SKM-1 (cell line): ENCODE measurements around the gene LRWD1.
"Not testable (repeated sequence)": the region's sequence is repeated elsewhere in the genome, so short reads cannot be mapped to it uniquely, and the experiment has no call there.

Source experiments
- DNase-seq: peaks from one replicate; lab custom pipeline; 2025; ENCODE audit not compliant: unreplicated experiment; lab: John Stamatoyannopoulos, UW

The LRWD1 gene

GRCh38 chr7:102494026-102494425 is 29.2 kb downstream of the LRWD1 start:
- DNase-seq = not testable (repeated sequence)

- not testable (repeated sequence) for DNase-seq
These were observed 29.8 kb downstream of the LRWD1 start for GRCh38 chr7:102494473-102495149.

DNA sequence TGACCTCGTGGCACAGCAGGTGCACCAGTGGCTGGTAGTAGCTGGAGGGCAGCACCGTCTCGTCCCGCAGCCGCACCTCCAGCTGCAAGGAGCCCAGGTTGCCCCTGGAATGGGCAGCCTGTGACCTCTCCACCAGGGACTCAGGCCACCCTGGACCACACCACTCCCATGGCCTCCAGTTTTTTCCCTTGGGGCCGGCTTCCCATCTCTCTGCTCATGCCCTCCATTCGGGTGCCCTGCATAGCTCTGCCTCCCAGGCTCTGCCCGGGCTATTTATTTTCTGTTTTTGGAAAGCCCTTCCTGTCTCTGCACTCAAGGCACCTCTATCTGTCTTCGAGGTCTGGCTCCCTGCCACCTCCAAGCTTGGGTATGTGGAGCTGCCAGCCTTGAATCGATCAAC is 32.1 kb downstream of the LRWD1 start:
- not testable (repeated sequence) for DNase-seq

- DNase-seq = not testable (repeated sequence)
These were observed 32.5 kb downstream of the LRWD1 start for GRCh38 chr7:102497308-102497707.

GRCh38 chr7:102498321-102498720 is 33.5 kb downstream of the LRWD1 start:
- not testable (repeated sequence) for DNase-seq

GRCh38 chr7:102503141-102503540 is 38.4 kb downstream of the LRWD1 start:
- not testable (repeated sequence) for DNase-seq

DNA sequence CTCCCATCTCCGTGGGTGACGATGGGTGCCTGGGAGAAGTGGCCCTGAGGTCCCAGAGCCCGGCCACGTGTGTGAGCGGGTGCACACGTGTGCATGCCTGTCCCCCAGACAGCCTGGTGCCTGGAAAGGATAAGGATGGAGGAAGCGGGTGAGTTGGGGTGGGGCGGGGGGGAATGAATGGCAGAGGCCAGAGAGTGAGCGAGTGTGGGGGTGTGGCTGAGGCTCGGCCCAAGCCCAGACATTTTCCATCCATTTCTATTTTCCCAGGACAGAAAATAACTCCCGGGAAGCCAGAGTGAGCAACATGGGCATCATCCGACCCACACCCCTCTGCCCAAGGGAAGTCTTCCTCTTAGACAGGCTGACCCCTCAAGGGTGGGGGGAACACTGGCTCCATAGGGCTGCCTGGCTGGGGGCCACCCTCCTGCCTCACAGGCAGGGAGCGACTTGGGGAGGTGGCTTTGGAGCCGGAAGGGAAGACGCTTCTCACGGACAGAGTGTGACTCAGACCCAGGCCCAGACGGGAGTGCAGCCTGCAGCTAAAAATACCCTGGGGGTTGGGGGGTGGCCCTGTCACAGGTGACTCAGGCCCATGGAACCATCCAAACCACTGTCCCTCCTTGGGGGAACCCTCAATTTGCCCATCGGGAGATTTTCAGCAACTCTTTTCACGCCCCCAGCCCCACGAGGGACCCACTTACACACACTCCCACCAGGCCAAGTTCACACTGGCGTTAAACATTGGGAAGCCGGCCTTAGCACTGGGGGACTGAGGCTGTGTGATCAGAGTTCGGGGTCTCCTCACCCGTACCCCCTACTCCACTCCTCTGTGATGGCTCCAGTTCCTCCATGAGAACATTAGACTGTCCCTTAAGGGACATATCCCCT is 40.8 kb downstream of the LRWD1 start:
- not testable (repeated sequence) for DNase-seq

GRCh38 chr7:102507410-102508088 is 42.8 kb downstream of the LRWD1 start:
- DNase-seq = not testable (repeated sequence)

GRCh38 chr7:102510575-102510974 is 45.8 kb downstream of the LRWD1 start:
- not testable (repeated sequence) for DNase-seq

DNA sequence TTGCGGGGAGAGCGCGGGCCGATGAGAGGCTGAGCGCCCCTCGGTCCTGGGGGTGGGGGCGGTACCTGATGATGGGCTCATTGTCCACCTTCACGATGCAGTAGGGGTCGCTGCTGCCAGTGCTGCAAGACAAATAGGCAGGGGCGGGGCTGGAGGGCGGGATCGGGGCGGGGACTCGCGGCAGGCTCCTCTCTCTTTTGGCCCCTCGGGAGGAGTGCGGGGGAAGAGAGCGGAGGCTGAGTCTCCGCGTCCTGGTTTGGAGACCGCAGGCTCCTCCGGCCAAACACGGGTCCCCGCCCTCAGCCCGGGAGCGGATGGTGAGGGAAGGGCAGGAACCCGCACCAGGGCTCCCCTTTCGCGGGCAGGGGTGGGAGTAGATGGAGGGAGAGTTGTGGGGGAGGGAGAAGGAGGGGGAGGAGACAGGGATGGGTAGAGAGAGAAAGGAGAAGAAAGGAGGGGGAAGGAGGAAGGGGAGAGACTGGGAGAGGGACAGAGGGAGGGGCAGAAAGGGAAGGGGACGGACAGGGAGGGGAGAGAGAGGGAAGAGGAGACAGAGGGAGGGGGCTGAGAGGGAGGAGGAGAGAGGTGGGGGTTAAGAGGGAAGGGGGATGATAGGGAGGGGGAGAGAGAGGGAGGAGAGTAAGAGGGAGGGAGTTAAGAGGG is 47.2 kb downstream of the LRWD1 start:
- DNase-seq = not testable (repeated sequence)

GRCh38 chr7:102512642-102513221 is 47.9 kb downstream of the LRWD1 start:
- DNase-seq = not testable (repeated sequence)

DNA sequence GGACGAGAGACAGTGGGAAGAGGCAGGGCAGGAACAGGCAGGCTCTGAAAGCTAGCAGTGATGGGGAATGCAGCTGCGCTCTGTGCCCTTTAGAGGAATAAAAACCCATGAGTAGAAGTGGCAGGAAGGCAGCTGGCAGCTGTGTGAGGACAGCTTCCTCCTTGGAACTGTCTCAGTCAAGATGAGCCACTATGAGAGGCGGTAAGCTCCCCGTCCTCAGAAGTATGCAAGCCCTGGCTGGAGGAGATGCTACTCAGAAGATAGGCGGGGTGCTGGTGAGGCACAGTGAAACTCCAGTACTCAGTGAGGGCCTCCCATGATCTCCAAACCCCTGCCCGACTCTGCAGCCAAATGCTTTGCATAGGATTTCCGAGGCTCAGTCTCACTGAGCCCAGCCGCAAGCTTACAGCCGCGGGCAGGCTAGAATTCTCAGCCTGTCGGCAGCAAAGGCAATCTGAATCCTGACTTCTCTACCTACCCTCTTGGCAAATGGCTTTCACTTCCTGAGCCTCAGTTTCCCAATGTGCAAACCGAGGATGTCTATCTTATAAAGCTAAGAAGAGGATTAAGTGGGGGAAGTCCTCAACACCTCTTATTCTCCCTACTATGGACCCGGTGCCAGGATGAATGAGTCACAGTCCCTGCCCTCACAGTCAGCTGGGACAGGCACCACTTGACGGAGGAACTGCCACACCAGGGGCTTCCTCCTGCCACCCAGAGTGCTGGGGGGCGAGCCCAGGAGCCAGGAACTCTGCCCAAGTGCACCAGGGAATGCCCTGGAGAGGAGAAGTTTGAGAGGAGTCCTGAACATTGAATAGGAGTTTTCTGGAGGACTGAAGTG is 50.3 kb downstream of the LRWD1 start:
- not testable (repeated sequence) for DNase-seq

GRCh38 chr7:102515889-102516288 is 51.1 kb downstream of the LRWD1 start:
- not testable (repeated sequence) for DNase-seq

DNA sequence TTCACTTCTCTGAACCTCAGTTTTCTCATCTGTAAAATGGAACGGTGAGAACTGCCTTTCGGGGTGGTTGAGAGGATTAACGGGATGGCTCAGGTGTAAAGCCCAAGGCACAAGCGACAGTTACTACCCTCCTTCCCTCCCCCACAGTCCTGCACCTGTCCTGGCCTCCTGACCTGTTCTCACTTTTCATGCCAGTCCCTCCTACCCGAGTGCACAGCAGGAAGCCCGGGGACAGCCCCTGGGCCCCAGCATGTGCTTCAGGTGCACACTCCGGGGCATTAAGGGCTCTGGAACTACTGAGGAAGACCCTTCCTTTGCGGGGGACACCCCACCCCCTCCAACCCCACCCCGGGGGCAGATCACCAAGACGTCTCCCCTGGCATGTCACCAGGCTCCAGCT is 52.2 kb downstream of the LRWD1 start:
- not testable (repeated sequence) for DNase-seq

DNA sequence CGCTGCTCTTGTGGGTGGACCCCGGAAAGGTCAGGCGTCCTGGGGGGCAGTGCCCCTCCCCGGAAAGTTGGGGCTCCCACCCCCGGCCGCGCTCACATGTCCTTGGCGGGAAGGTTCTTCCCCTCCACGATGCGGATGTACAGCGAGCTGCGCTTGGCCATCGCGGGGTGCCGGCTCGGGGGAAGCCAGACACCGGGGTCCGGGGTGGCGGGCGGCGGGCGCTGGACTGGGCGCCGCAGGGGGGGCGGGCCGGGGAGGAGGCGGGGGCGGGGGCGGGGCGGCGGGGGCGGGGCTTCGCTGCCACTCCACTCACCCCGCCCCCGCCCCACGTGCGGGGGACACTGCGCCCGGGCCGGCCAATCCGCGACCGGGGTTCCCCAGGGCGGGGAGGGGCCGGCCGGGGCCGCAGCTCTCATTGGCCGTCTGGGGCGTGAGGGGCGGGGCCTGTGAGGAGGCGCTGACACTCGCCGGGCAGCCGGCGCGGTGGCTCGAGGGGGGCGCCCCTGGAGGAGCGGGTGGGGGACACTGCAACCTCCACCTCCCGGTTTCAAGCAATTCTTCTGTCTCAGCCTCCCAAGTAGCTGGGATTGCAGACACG is 52.9 kb downstream of the LRWD1 start, which contains the start of gene RASA4B:
RASA4B (minus strand) TSS at position 228 of the 598 bp plus-strand sequence; CDS start at position 161, 67 bp downstream.
- not testable (repeated sequence) for DNase-seq

- DNase-seq = not testable (repeated sequence)
These were observed 56.0 kb downstream of the LRWD1 start for GRCh38 chr7:102520797-102521196.
